ENCODE results near the gene SNX6. TPM values are rescaled to one million over a fixed set of nuclear protein-coding genes. Genes with fewer than 3 reads are reported as not detected.

Gene SNX6
- total RNA-seq, 1 donor from 2014 or later: 60.4 TPM

Other genes with a start within 250 kb of the SNX6 start
- 13.5 TPM for gene SPTSSA, start 167.9 kb downstream of the SNX6 start, total RNA-seq
- gene EAPP, start 90.4 kb downstream of the SNX6 start, total RNA-seq: 17.5 TPM
- gene CFL2, start 84.4 kb upstream of the SNX6 start, total RNA-seq: 509 TPM
- gene BAZ1A, start 245.2 kb upstream of the SNX6 start, total RNA-seq: 4.5 TPM